Coronary artery (tissue), 2 donors: ENCODE measurements around the gene D2HGDH.

Experiments used
- DNase-seq: peaks from one replicate; pipeline ENCODE4 v3.0.0-alpha.2; 2017; ENCODE audit warnings: low spot score
- H3K27ac ChIP-seq, 2 donors: fragments of 200-600 bp; sonication (generic); one replicate each; pipeline ENCODE4 v1.5.1; 2016 to 2019
- H3K4me3 ChIP-seq: fragments of 200-600 bp; sonication (generic); 2 replicates; pipeline ENCODE4 v1.5.1; 2016; ENCODE audit warnings: mild to moderate bottlenecking, moderate library complexity
- CTCF ChIP-seq: fragments of 200-600 bp; sonication (generic); IDR thresholded peaks from one replicate; pipeline ENCODE4 v1.5.1; 2019; ENCODE audit warnings: antibody characterized with exemption

Gene D2HGDH

DNA sequence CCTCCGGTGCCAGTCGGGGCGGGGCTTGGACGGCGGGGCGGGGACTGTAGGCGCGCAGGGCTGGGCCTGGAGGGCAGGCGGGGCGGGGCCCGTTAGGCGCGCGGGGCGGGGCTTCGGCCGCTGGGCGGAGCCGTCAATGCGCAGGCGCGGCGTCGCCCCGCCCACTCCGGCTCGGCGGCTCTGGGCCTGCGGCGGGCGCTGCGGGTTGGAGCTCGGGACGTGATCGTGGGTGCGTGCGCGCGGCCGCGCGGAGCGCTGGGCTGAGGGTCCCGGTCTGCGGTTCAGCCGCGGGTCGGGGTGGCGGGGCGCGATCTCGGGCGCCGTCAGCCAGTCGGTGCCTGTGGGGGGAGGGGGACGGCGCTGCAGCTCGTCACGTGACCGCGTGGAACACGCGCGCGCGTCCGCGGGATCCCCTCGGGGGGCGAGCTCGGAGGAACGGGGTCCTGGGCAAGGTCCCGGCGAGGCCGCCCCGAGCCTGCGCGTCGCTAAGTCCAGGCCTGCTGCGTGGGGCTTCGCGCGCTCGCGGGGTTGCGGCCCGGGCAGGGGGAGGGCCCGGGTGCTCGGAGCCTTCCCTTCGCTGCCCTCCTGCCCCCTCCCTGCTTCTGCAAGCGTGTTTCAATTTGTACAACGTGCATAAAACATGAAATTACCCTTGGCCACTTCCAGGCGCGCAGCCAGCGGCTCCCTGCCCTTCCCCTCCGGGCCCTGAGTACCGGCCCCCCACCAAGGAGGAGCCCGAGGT is at the start of gene D2HGDH:
Gene D2HGDH (plus strand): TSS at position 164 of the 742 bp plus-strand sequence. CDS start 595 bp downstream, outside the sequence.
- peak within 1 kb of the TSS; percentile 67 to 97 for H3K27ac ChIP-seq
- no peak for TF ChIP-seq CTCF
- DNase-seq: peak; percentile 91
- H3K4me3 ChIP-seq: peak within 1 kb of the TSS; percentile 100

- no peak for DNase-seq
- Histone ChIP-seq H3K4me3 (peak overlapping the region; percentile 84), H3K27ac (peak overlapping the region; percentile 44 to 59)
- no peak for TF ChIP-seq CTCF
Measured at GRCh38 chr2:241686324-241686649, 48.1 kb upstream of the D2HGDH start.

DNA sequence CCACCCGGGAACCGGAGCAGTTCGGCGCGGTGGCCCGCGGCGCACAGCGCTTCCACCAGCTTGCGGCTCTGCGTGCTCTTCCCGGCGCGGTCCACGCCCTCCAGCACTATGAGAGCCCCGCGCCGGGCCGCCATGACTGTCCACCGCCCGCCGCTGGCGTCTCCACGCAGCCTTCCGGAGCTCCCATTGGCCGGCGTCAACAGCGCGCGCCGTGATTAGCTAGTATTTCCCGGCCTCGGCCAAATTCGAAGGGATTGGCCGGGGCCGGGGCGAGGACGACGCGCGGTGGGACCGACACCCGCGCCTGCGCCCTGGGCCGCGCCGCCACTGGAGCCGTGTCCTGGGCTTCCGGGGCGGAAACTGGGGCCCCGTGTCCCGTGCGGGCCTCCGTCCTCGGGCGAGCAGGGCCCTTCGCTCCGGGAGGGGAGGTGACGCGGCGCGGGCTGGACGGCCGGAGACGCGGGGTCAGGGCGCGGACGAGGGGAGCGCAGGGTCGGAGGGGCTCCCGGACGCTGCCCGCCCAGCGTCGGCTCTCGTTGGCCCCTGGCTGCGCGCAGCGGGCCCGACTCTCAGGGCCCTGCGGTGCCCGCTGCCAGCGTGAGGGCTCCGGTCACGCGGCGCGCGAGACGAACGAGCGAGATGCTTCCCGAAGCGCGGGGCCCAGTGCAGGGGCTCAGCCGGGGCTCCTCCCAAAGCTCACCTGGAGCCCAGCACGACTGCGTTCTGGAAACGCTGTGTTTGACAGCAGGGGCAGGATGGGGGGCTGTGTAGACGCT is 47.6 kb upstream of the D2HGDH start, which contains the start of gene DTYMK:
Gene DTYMK (minus strand): TSS at position 166 of the 776 bp plus-strand sequence. CDS start 32 bp downstream, at position 134.
- H3K27ac ChIP-seq: peak within 1 kb of the TSS; percentile 88 to 91
- peak within 1 kb of the TSS; percentile 84 for H3K4me3 ChIP-seq
- TF ChIP-seq CTCF: no peak
- peak; percentile 96 for DNase-seq

- TF ChIP-seq CTCF: no peak
- no peak overlapping the region for H3K27ac ChIP-seq
- no peak overlapping the region for H3K4me3 ChIP-seq
- DNase-seq: no peak
Measured at GRCh38 chr2:241689306-241689705, 45.1 kb upstream of the D2HGDH start.

DNA sequence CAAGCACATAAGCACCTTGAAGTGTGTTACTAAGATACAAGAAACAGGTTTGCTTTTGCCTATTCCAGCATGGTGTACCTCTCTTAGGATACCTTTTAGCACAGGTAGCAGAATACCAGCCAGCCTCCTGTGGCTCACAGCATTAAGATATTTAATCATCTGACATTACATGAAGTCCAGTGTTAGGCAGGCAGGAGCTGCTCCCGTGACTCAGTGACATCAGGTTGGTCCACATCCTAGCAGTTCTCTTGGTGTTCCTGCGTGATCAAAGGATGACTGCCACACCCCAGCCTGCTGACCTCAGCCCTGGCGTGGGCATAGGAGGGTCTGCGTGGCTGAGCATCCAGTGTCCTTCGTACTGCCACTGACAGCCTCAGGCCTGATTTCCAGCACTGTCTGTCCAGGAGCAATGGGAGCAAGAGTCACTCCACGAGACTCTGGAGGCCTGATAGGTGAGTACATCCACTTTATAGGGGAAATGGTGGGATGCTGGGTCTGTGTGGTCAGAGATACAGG is 44.2 kb upstream of the D2HGDH start:
- no peak overlapping the region for H3K27ac ChIP-seq
- no peak for TF ChIP-seq CTCF
- no peak for DNase-seq
- H3K4me3 ChIP-seq: no peak overlapping the region

DNA sequence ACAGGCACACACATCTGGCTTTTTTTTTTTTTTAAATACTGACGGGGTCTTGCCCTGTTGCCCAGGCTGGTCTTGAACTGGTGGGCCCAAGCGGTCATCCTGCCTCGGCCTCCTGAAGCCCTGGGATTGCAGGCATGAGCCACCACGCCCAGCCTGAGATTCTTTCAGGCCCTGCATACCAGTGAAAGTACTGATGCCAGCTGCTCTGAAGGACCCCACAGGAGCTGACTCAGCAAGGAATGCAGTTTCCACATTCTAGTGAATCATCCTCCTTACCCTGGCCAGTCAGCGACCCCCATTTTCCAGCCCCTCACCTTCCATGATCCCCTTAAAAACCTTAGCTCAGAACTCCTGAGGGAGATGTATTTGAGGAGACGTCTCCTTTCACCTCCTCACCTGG is 42.0 kb upstream of the D2HGDH start:
- no peak overlapping the region for H3K27ac ChIP-seq
- no peak overlapping the region for H3K4me3 ChIP-seq
- no peak for DNase-seq
- TF ChIP-seq CTCF: no peak
